ENCODE data around the gene GRID2.

Gene GRID2

DNA sequence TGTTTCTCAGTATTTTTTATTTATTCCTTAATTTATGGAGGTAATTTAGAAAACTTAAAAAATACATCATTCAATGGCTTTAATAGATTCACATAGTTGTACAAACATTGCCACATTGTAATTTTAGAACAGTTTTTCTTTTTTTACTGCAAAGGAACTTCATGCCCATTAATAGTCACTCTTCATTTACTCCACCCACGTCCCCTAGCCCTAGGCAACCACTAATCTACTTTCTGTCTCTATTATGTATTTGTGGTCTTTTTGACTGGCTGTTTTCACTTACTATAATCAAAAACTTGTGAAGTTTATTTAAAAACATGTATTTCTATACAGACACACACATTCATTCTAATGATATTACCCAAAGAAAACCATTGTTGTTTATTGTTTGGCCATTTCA, 664.8 kb downstream of the GRID2 start:
- no peak for DNase-seq (ENCODE audit: low spot score)

DNA sequence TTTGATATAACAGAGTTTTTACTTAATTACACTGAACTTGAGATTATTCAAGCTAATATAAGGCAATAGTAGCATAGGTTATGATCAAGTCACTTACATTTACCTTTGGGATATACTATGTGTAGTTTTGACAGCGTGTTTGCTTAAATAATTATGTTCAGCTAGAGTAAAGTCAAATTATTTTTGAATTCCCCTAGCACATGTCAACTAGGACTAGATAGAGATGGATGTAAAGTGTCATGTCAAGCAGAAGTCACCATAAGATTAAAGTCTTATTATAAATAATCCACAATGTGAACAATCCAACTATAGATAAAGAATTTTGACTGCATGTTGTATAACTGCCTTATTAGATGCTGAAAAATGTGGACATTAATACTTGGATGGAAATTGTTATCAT, 665.2 kb downstream of the GRID2 start:
- DNase-seq (ENCODE audit: low spot score) = no peak

DNA sequence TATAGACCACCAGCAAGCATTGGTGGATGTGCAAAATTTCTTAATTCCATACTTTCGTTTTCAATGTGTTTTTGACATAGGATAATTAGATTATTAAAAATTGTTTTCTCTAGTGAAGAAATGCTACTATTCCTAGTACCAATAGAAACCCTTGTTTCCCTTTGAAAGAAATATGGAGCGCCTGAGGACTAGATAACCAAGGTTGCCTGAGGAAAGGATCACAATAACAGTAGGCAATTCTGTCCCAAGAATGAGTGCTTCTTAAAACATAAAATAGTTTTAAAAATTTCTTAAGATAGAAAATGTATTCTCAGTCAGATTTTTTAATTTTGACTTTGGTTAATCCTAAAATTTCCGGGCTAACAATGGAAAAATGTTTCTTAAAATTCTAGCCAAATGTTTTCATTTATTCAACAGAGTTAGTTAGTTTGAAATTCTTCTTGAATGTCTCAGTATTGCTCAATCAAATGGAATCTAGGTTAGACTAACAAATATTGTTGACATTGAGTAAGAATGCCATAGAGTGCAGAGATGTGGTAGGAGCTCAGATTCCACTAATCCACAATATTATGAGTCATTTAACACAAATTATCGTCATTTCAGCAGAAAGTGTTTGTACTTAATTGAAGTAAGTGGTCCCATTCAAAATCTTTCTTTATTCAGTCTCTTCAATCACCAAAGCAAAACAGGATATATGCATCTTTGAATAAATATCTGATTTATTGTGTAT, 666.0 kb downstream of the GRID2 start:
- DNase-seq (ENCODE audit: low spot score) = no peak

DNA sequence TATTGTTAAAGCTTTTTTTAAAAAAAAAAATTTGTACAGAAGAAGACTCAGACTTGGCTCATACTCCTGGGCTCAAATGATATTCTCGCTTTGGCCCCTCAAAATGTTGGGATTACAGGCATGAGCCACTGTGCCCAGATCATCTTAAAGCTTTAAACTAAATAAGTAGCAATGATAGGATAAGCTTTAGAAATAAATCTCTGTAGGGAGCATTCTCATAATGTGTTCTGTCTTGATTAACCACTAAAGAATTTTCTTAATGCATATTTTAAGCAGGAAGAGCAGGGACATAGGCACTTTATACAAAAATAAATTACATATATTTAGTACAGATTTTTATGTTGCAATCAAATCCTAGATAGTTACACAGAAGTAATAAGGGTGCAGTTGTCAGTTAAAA, 667.2 kb downstream of the GRID2 start:
- DNase-seq (ENCODE audit: low spot score) = no peak

DNA sequence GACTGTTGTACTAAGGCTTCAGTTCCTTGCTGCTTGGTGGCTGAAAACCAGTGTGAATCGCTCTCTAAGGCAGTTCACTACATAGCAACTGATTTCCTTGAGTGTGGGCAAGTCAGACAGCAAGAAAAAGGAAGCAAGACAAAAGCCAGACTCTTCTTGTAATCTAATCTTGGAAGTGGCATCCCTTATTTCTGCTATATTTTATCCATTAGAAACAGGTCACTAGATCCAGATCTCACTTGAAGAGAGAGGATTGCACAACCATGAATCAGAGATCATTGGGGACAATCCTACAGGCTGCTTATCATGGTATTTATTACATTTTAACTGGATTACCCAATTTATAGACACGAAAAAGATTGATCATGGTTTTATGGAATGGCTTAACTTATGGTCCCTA, 684.5 kb downstream of the GRID2 start:
- DNase-seq (ENCODE audit: low spot score) = no peak

DNA sequence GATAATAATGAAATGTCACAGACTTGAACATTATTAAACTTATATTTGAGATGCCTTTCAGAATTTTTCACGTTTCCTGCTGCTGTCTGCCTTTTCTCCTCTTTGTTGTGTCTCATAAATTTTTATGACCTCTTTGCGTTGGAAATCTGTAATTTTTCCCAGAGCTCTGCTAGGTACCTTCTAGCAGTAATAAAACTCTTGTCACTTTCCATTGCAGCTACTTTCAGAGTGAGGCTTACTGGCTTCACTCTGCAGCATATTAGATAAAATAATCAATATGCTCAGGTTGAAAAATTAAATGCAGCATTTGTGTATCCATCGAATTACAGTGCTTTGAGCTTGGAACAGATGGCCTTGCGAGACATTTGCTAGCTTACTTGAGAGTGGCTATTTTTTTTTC, 689.0 kb downstream of the GRID2 start:
- DNase-seq (ENCODE audit: low spot score) = no peak

DNA sequence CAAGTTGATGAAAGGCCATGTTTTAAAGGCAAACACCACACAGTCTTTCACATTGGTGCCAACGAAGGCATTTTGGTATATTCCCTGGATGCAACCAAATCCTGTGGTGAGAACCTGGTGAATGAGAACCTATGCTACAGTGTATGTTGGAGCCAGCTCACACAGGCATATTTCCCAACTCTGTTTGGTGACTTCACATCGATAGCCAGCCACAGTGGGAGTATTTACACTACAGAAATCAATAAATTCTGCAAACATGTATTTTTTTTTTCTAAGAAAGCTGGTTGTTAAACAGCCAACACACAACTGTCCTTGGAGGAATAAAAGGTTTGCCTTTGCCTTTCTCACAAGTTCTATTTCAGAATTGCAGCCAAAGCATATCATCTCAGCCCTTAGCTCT, 691.0 kb downstream of the GRID2 start:
- DNase-seq (ENCODE audit: low spot score) = no peak

DNA sequence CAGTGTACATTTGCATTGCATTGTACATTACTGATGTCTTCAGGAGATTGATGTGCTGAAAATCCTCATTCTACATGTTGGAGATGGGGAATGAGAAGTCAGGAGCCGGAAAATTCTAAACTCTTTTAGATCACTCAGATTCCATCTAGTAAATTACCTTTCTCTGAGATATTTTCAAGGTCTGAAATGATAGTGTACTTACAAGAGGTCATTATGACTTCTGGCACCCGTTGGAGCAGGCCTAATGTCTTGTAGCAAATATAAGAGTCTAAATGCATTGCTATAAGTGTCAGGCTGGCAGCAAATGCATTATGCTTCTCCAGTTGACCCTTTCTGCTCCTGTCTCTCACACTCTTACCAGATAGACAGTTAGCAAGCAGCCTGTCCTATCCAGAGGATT, 692.8 kb downstream of the GRID2 start:
- DNase-seq (ENCODE audit: low spot score) = no peak

DNA sequence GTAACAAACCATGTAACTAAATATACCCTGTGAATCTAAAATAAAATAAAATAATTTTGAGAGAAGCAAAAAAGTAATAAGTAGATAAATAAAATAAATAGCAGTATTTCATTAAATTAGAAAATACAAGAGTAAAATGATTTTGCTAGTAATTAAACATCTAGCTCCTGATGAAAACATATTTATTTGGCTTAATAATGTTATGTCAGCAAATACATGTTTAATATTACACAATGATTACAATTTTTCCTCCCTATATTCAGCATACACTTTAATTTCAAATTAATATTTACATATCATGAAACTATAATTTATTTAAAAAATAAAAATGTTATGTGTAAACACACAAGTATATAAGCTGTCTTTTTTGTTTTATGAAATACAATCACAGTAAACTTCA, 697.1 kb downstream of the GRID2 start:
- DNase-seq (ENCODE audit: low spot score) = no peak

DNA sequence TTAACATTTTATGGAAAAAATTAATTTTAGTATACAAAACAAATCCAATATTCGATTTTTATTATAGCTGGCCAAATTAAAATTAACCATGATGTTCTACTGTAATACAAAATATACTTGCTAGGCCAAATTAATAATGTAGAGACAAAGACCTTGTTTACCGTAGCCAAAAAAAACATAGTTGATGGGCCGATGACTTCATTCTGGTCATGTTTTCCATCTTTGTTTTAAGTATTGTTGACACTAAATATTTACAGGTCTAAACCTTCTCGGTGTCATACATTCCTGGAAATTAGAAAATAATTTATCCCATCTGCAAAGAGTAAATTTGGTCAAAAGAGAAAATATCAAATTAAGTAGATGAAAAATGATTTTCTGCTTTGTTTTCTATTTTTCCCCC, 698.5 kb downstream of the GRID2 start:
- DNase-seq (ENCODE audit: low spot score) = no peak

DNA sequence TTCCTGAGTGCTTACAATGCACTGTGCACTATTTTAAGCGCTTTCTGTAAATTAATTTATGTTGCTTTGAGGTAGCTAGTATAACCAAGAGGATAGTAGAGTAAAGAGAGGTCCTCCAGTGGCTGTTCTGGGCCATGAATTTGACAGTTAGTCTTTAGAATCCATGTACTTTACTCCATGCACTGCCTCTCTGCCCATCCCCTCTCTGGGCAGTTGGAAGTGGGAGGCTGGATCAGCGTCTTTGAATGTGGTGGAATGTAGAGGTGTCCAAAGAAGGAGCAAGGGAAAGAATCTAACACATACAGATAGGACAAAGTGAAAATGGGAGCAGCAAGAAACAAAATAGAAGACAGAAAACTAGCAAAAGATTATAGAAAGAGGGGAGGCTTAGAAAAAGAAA, 712.6 kb downstream of the GRID2 start:
- no peak for DNase-seq (ENCODE audit: low spot score)

DNA sequence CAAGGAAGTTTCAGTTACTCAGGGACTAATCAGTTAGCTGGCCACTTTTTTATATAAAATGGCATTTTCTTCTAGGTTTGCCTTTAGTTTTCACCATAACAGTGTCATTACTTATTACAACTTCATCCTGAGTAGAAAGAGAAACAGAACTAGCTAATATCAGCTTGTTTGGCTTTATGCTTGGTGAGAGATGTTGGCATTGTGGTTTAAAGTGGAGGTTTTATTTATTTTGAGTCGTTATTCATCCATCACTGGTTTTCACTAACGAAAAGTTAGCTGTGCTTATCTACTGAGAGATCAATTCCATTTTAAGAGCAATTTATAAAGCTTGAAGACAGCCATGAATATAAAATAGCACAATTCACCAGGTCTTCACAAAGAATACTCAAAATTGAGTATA, 714.5 kb downstream of the GRID2 start:
- no peak for DNase-seq (ENCODE audit: low spot score)

DNA sequence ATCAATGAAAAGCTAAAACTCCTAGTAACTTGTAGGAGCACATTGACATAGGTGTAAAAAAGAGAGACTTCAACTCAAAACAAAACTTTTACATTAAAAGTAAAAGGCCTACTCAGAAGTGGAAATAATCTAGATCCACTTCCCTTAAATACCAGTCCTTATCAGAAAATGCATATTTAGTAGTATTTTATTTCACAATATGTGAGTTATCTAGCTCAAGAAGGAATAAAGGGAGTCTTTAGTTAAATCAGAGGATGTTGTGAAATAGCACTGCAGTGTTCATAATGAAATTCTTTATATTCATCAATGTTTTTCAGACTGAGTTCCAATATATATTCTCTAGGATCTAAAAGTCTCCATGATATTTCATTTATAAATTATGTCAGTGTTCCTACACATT, 715.0 kb downstream of the GRID2 start:
- no peak for DNase-seq (ENCODE audit: low spot score)

DNA sequence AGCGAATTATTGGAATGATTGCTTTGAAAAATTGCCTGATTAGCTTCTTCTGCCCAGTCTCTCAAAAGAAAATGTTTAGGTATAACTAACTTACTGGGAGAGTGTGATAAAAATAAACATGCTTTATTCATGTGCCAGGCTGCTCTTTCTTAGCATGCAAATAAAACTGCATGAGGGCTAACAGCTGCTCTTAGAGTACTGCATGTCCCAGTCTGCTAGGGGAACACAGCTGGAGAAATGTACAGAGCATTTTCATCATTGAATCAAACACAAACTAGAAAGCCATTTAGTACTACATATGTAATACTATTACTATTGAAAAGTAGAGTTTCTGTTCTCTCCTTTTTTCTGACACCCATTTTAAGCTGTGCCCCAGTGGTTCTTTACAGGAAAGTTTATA, 726.0 kb downstream of the GRID2 start:
- DNase-seq (ENCODE audit: low spot score) = no peak

DNA sequence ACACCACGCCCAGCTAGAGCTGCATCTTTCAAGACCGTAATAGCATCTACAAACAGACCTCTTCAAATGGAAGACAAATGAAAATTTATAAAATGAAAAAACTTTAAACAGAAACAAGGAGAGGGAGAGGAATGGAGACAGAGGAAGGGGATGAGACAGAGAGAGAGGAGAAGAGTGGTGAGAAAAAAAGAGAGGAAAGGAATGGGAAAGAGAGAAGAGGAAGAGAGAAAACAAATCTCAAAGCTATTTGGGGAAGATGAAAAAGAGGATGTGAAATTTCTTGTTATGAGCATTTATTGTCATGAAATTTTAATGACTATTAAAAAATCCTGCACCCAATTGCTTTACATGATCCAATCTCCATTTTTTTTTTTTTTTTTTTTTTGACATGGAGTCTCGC, 726.9 kb downstream of the GRID2 start:
- DNase-seq (ENCODE audit: low spot score) = no peak

DNA sequence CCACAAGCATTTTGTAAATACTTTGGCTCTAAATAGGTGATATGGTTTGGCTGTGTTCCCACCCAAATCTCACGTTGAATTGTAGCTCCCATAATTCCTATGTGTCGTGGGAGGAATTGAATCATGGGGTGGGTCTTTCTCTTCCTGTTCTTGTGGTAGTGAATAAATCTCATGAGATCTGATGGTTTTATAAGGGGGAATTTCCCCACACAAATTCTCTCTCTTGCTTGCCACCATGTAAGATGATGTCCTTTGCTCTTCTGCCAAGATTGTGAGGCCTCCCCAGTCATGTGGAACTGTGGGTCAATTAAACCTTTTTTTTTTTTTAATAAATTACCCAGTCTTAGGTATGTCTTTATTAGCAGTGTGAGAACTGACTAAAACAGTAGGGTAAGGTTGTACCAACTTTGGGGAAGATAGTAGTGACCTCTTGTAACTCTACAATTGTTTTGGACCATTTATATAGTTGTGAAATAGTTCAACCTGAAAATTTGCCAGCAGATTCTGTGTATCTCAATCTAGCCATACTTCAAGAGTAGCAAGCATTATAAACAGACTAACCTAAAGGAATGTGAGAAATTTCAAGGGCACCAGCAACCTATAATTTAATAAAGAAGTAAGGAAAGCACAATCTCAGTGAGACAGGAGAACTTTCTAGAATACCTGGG, 727.8 kb downstream of the GRID2 start:
- DNase-seq (ENCODE audit: low spot score) = no peak

DNA sequence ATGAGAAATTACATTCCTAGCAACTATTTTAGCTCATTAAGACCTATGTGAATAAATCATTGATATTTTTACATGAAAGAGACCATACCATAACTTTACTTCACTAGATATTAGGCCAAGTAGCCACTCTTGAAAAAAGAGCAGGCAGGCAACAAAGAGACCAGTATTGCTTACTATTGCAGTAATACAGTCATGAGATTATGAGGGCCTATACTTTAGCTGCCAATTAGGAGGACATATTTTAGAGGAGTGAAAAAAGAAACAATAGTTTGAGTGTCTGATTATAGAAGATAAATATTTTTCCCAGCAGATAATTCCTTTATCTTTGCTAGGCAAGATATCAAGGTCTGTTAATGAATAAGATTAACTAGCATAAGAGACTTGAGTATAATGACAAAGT, 739.0 kb downstream of the GRID2 start:
- no peak for DNase-seq (ENCODE audit: low spot score)

DNA sequence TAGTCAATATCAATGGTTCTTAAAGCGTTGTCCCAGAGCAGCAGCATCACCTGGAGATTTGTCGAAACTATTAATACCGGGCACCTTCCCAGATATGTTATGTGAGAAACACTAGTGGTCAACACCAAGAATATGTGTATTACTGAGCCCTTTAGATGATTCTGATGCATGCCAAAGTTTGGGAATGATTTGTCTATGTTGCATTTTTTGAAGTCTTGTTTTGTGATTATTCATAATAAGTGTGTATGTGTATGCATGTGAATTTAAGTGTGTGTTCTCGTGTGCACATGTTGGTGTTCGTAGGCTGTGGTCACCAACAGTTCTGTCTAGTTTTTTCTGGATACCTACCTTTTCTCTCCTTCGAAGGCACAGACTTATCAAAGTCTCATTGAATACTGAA, 749.4 kb downstream of the GRID2 start:
- no peak for DNase-seq (ENCODE audit: low spot score)

DNA sequence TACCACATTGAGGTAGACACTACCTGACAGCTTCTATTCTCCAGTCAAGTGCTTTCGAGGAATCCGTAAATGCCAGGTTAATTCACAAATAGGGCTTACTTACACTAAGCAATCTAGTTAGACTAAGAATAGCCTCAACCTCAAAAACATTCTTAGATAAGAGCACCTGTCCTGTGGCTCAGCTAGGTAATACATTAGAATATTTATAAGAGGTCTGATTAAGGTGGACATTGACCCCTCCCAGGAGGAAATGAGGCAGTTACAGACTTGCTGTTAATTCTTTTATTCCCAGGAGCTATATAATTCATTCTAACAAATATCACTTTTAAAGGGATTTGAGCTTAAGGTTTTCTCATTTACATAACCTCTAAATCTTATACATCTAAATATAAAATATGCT, 758.1 kb downstream of the GRID2 start:
- no peak for DNase-seq (ENCODE audit: low spot score)

DNA sequence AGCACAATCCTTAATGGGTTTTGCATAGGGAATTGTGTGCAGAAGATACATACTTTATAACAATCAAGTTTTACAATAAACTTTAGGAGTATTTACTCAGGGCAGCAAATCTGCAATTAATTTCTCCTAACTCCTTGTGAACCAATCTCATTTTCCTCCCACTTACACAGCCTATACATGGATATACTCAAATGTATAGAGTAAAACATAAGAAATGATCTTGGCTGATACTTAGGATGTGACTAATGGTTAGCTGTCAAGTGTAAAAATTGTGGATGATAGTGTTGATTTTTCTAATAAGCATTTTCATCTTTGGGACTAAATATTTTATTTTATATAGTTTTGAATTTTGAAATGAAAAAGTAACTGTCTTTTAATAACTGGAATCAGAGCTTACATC, 759.6 kb downstream of the GRID2 start:
- no peak for DNase-seq (ENCODE audit: low spot score)

DNA sequence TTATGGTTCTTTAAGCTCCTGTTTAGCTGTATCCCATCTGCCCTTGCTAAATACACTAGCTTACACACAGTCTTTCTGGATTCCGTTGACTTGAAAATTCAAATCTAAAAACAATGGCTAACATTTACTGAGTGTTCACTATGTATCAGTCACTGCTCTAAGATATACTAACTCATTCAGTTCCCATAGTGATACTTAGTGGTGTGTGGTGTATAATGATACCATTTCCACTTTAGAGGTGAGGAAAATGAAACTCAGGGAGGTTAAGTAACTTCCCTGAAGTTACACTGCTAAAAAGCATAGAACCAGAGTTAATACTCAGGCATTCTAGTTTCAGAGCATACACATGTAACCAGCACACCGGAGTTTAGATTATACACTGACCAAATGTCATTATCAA, 762.0 kb downstream of the GRID2 start:
- DNase-seq (ENCODE audit: low spot score) = no peak

DNA sequence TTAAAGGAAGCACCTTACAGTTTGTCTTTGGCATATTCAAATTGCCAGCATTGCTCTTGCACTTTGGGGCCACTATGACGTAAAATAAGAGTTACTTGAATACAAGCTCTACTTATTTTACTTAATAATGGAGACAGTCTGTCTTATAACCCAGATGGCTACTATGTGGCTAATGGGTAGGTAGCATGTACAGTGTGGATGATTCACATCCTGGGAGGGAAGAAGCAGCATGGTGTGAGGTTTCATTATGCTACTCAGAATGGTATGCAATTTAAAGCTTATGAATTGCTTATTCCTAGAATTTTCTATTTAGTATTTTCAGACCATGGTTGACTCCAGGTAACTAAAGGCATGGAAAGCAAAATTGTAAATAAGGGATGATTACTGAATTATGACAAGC, 763.0 kb downstream of the GRID2 start:
- no peak for DNase-seq (ENCODE audit: low spot score)

DNA sequence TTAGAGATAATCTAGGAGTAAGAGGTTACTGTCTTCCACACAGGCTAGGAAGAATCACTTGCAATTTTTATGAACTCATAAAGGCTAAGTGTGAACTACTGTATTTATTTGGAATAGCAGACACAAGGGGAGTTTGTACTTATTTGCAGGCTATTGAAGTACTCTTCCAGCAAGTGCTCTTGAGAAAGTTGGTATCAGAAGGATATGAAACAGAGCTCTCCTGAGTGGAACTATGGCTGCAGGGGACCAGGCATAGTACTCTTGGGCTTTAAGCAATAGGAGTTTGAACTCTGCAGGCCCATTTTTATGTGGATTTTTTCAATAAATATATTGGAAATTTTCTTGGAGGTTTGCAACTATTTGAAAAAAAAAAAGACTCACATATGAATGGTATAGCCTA, 768.5 kb downstream of the GRID2 start:
- no peak for DNase-seq (ENCODE audit: low spot score)

DNA sequence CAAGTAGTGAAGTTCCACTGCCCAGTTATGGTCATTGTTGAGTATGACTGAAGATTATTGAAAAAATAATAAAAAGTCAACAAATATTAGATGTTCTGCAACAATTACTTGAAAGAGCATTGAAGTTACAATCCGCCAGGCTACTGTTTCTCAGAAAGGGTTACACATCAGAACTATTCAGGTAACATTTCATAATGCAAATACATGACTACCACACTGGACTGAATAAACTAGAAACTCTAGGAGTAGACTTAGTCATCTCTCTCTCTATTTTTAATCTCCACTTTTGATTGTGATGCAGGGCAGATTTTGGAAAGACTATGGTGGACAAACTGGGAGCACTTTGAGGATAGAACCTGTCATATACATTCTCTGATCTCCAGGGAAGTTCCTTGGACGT, 776.5 kb downstream of the GRID2 start:
- no peak for DNase-seq (ENCODE audit: low spot score)
